Mammary epithelial cell (primary cell): Measurements from ENCODE around the gene STK26.

ENCODE experiments used
- CTCF ChIP-seq, 2 donors: IDR thresholded peaks in 1 of 2; conservative IDR thresholded peaks in 1 of 2; 2 replicates each; pipeline ENCODE4 v1.5.1; 2011 to 2012; ENCODE audit warnings: inconsistent platforms in 2 of 2, low read length in 2 of 2, mild to moderate bottlenecking in 2 of 2, control low read depth in 1 of 2, low read depth in 1 of 2; ENCODE audit not compliant: insufficient read depth in 1 of 2; ENCODE audit errors: extremely low read depth in 1 of 2
- EZH2 ChIP-seq: IDR thresholded peaks from 2 replicates; pipeline ENCODE4 v1.6.1; 2012; ENCODE audit warnings: low read length, inconsistent platforms, borderline replicate concordance

- TF ChIP-seq CTCF (conservative IDR thresholded peaks at IDR 0.05 in 1 of 2, IDR thresholded peaks at IDR 0.05 in 1 of 2; ENCODE audit: extremely low read depth in 1 of 2, insufficient read depth in 1 of 2, low read depth in 1 of 2, low read length in 2 of 2) (no peak), EZH2 (no peak)
Measured at GRCh38 chrX:132094164-132094563, 71.1 kb downstream of the STK26 start.
